HG03103 (cell line): ENCODE measurements around the gene KDM5C.
"Not testable (repeated sequence)": the region's sequence is repeated elsewhere in the genome, so short reads cannot be mapped to it uniquely, and the experiment has no call there.

ENCODE experiments used
- ATAC-seq: cut with Tn5 transposase; IDR thresholded peaks from one replicate; pipeline ENCODE4 v1.9.1; 2021; ENCODE audit warnings: low read depth; ENCODE audit not compliant: unreplicated experiment

The KDM5C gene

GRCh38 chrX:53194308-53194707 is 30.7 kb downstream of the KDM5C start:
- no peak for ATAC-seq

GRCh38 chrX:53193093-53193492 is 31.9 kb downstream of the KDM5C start:
- ATAC-seq: no peak

GRCh38 chrX:53190363-53190960 is 34.5 kb downstream of the KDM5C start:
- no peak for ATAC-seq

- ATAC-seq: peak; percentile 61
Observed at GRCh38 chrX:53188763-53189162, 36.2 kb downstream of the KDM5C start.

- ATAC-seq: no peak
Observed at GRCh38 chrX:53186351-53186750, 38.7 kb downstream of the KDM5C start.

GRCh38 chrX:53184836-53185235 is 40.2 kb downstream of the KDM5C start:
- ATAC-seq: no peak

GRCh38 chrX:53171356-53171755 is 53.7 kb downstream of the KDM5C start:
- ATAC-seq: no peak

GRCh38 chrX:53166103-53166502 is 58.9 kb downstream of the KDM5C start:
- no peak for ATAC-seq

- not testable (repeated sequence) for ATAC-seq
Observed at GRCh38 chrX:53164566-53164965, 60.4 kb downstream of the KDM5C start.

GRCh38 chrX:53163436-53163835 is 61.6 kb downstream of the KDM5C start:
- ATAC-seq: no peak

- no peak for ATAC-seq
Observed at GRCh38 chrX:53160297-53160983, 64.6 kb downstream of the KDM5C start.

- no peak for ATAC-seq
Observed at GRCh38 chrX:53159184-53159583, 65.8 kb downstream of the KDM5C start.

- ATAC-seq: no peak
Observed at GRCh38 chrX:53156207-53156596, 68.8 kb downstream of the KDM5C start.

- ATAC-seq: no peak
Observed at GRCh38 chrX:53155512-53156206, 69.3 kb downstream of the KDM5C start.

GRCh38 chrX:53153581-53153980 is 71.4 kb downstream of the KDM5C start:
- ATAC-seq: no peak
